SK-N-SH (cell line): ENCODE results near the gene ZNF814. TPM values are rescaled to one million over a fixed set of nuclear protein-coding genes. Genes with fewer than 3 reads are reported as not detected.
"Not testable (repeated sequence)": the region's sequence is repeated elsewhere in the genome, so short reads cannot be mapped to it uniquely, and the experiment has no call there.

Experiments
- CTCF ChIA-PET: fragments of 300-600, 350-600 bp; formaldehyde crosslinking; extraction: SDS; loops from one replicate; lab custom pipeline; 2021; lab: Yijun Ruan, JAX
- POLR2A ChIA-PET: fragments of 350-600 bp; sonication (Branson Sonifier 250); formaldehyde crosslinking; extraction: SDS; loops from one replicate; lab custom pipeline; 2020; ENCODE audit warnings: antibody characterized with exemption, inconsistent platforms; lab: Yijun Ruan, JAX
- DNase-seq: peaks from one replicate; pipeline ENCODE4 v3.0.0; 2012
- H2AFZ ChIP-seq: fragments of 200-600 bp; sonication (generic); 2 replicates; pipeline ENCODE4 v1.8.1; 2016; ENCODE audit warnings: antibody characterized with exemption, mild to moderate bottlenecking, low read depth
- H3F3A ChIP-seq: fragments of 200-600 bp; sonication (generic); replicated peaks from 2 replicates; pipeline ENCODE3; 2016; ENCODE audit warnings: antibody characterized with exemption, mild to moderate bottlenecking; ENCODE audit not compliant: insufficient read depth
- H3K27ac ChIP-seq, 2 experiments: fragments of 200-500 bp in 1 of 2; fragments of 200-600 bp in 1 of 2; sonication (Bioruptor generic) in 1 of 2; sonication (generic), shearing (Covaris generic) in 1 of 2; 2 replicates each; pipeline versions ENCODE4 v1.5.1 to v1.6.1; 2014 to 2016; ENCODE audit warnings: low read depth in 2 of 2, inconsistent platforms in 1 of 2, low read length in 1 of 2, mild to moderate bottlenecking in 1 of 2, mixed read lengths in 1 of 2
- H3K27me3 ChIP-seq: fragments of 200-600 bp; sonication (generic), shearing (Covaris generic); 2 replicates; pipeline ENCODE4 v1.6.1; 2016; ENCODE audit warnings: mixed run types; ENCODE audit not compliant: insufficient read depth
- H3K36me3 ChIP-seq, 2 experiments: fragments of 200-500 bp in 1 of 2; fragments of 200-600 bp in 1 of 2; sonication (Bioruptor generic) in 1 of 2; sonication (generic) in 1 of 2; replicated peaks in 1 of 2; 2 replicates each; pipeline versions ENCODE3 to v1.5.1; 2014 to 2016; ENCODE audit warnings: low read length in 1 of 2, mild to moderate bottlenecking in 1 of 2; ENCODE audit not compliant: insufficient read depth in 2 of 2, control insufficient read depth in 1 of 2
- H3K4me1 ChIP-seq, 2 experiments: fragments of 200-500 bp in 1 of 2; fragments of 200-600 bp in 1 of 2; sonication (Bioruptor generic) in 1 of 2; sonication (generic), shearing (Covaris generic) in 1 of 2; 2 replicates each; pipeline versions ENCODE4 v1.5.1 to v1.6.1; 2014 to 2016; ENCODE audit warnings: low read depth in 1 of 2, low read length in 1 of 2, mixed run types in 1 of 2; ENCODE audit not compliant: insufficient read depth in 2 of 2, control insufficient read depth in 1 of 2
- H3K4me2 ChIP-seq: fragments of 200-600 bp; sonication (generic), shearing (Covaris generic); 2 replicates; pipeline ENCODE4 v1.6.1; 2017; ENCODE audit warnings: mixed run types
- H3K4me3 ChIP-seq, 2 experiments: fragments of 200-500 bp in 1 of 2; fragments of 200-600 bp in 1 of 2; sonication (Bioruptor generic) in 1 of 2; sonication (generic), shearing (Covaris generic) in 1 of 2; 2 replicates each; pipeline versions ENCODE4 v1.5.1 to v1.8.1; 2014 to 2016; ENCODE audit warnings: low read depth in 2 of 2, inconsistent platforms in 1 of 2, low read length in 1 of 2, mild to moderate bottlenecking in 1 of 2, mixed read lengths in 1 of 2, moderate library complexity in 1 of 2
- H3K79me2 ChIP-seq: fragments of 200-600 bp; sonication (generic); 2 replicates; pipeline ENCODE4 v1.8.1; 2017; ENCODE audit warnings: mild to moderate bottlenecking; ENCODE audit not compliant: insufficient read depth
- H3K9ac ChIP-seq: fragments of 200-600 bp; sonication (generic); 2 replicates; pipeline ENCODE4 v1.6.1; 2017; ENCODE audit warnings: mixed run types
- H3K9me2 ChIP-seq: fragments of 200-600 bp; sonication (generic); 2 replicates; pipeline ENCODE4 v1.6.1; 2017; ENCODE audit warnings: mixed run types
- H3K9me3 ChIP-seq: fragments of 200-600 bp; sonication (generic); 2 replicates; pipeline ENCODE4 v1.6.1; 2017; ENCODE audit warnings: mixed run types, mild to moderate bottlenecking, moderate library complexity
- H4K20me1 ChIP-seq: fragments of 200-600 bp; sonication (generic); 2 replicates; pipeline ENCODE4 v1.6.1; 2017; ENCODE audit warnings: mild to moderate bottlenecking, mixed run types; ENCODE audit not compliant: insufficient read depth
- FOSL2 ChIP-seq: IDR thresholded peaks from 2 replicates; pipeline ENCODE4 v1.4.0; 2012; ENCODE audit warnings: low read depth, mild to moderate bottlenecking, moderate library complexity, borderline replicate concordance
- SIN3A ChIP-seq: IDR thresholded peaks from 2 replicates; pipeline ENCODE4 v1.6.1; 2012; ENCODE audit warnings: low read depth, mild to moderate bottlenecking, low read length, moderate library complexity, borderline replicate concordance
- YY1 ChIP-seq: IDR thresholded peaks from 2 replicates; pipeline ENCODE4 v1.4.0; 2012; ENCODE audit warnings: low read depth, mild to moderate bottlenecking
- WGBS: methylation state at CpG from one replicate; pipeline ENCODE4 v1.1.6; 2017; ENCODE audit warnings: low lambda C conversion rate; 5-methylcytosine and 5-hydroxymethylcytosine counted together
- polyA plus RNA-seq, 3 experiments: library from polyadenylated mRNA; depleted of rRNA; stranded (reverse); fragments of >200 nt; gene quantifications; 2 replicates each; pipeline ENCODE4 v1.2.3, GENCODE V29; 2012
- TF ChIP-seq, protein P1 (sequence below): IDR thresholded peaks from 2 replicates; pipeline ENCODE4 v1.4.0; 2012; ENCODE audit warnings: low read depth, borderline replicate concordance

The ZNF814 gene
- polyA plus RNA-seq, 1 of the 3 experiments (the other 2 are of a cell fraction), result 4.3 TPM

GRCh38 chr19:57887195-57887941 lies 1.5 kb downstream of the ZNF814 start:
- H3K9me3 ChIP-seq, result no peaks in the 10 kb centered on the region; the same call in 1 of the 2 replicates
- no peak for DNase-seq
- H3K4me3 ChIP-seq, result no peak overlapping the region; a peak in 2 of 4 replicates
- no peaks in the 10 kb centered on the region for H3F3A ChIP-seq
- H3K9me2 ChIP-seq, result no peaks in the 10 kb centered on the region
- no peak overlapping the region for H2AFZ ChIP-seq
- H4K20me1 ChIP-seq, result no peaks in the 10 kb centered on the region
- no peak overlapping the region for H3K27ac ChIP-seq
- H3K79me2 ChIP-seq, result no peaks in the 10 kb centered on the region
- POLR2A ChIA-PET, result no interaction called here
- TF ChIP-seq SIN3A, result no peak
- TF ChIP-seq, protein P1, sequence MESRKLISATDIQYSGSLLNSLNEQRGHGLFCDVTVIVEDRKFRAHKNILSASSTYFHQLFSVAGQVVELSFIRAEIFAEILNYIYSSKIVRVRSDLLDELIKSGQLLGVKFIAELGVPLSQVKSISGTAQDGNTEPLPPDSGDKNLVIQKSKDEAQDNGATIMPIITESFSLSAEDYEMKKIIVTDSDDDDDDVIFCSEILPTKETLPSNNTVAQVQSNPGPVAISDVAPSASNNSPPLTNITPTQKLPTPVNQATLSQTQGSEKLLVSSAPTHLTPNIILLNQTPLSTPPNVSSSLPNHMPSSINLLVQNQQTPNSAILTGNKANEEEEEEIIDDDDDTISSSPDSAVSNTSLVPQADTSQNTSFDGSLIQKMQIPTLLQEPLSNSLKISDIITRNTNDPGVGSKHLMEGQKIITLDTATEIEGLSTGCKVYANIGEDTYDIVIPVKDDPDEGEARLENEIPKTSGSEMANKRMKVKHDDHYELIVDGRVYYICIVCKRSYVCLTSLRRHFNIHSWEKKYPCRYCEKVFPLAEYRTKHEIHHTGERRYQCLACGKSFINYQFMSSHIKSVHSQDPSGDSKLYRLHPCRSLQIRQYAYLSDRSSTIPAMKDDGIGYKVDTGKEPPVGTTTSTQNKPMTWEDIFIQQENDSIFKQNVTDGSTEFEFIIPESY, result no peak
- TF ChIP-seq FOSL2, result no peak
- H3K4me2 ChIP-seq, result no peak overlapping the region
- peaks cover 0 to 4% of the 10 kb centered on the region in 2 experiments for H3K36me3 ChIP-seq
- H3K4me1 ChIP-seq, result no peaks in the 10 kb centered on the region
- WGBS, result 54% methylated on average over 6 of the region's 6 CpGs
- CTCF ChIA-PET, result interaction anchor here (1.0 to 1.2 kb wide), 2 partner anchors 17 to 268 kb away, joined by 3 read pairs; no protein-coding TSS in a partner anchor
- H3K9ac ChIP-seq, result no peak overlapping the region
- no peaks in the 10 kb centered on the region for H3K27me3 ChIP-seq

GRCh38 chr19:57886046-57886445 lies 2.8 kb downstream of the ZNF814 start:
- no peak overlapping the region for H3K9ac ChIP-seq
- no peaks in the 10 kb centered on the region; the same call in 1 of the 2 replicates for H3K9me3 ChIP-seq
- no peak for TF ChIP-seq YY1
- no peak overlapping the region for H3K27ac ChIP-seq
- H3K79me2 ChIP-seq, result no peaks in the 10 kb centered on the region
- H3F3A ChIP-seq, result no peaks in the 10 kb centered on the region
- H3K36me3 ChIP-seq, result peaks cover 0 to 4% of the 10 kb centered on the region in 2 experiments
- no peaks in the 10 kb centered on the region for H4K20me1 ChIP-seq
- H3K9me2 ChIP-seq, result no peaks in the 10 kb centered on the region
- H3K4me1 ChIP-seq, result no peaks in the 10 kb centered on the region
- CTCF ChIA-PET, result interaction anchor here (0.6 kb wide), 1 partner anchor 16 kb away, joined by 3 read pairs; no protein-coding TSS in a partner anchor
- H2AFZ ChIP-seq, result no peak overlapping the region
- no peak overlapping the region for H3K4me3 ChIP-seq
- no peaks in the 10 kb centered on the region for H3K27me3 ChIP-seq
- no peak for DNase-seq
- no peak overlapping the region for H3K4me2 ChIP-seq
- POLR2A ChIA-PET, result no interaction called here
- 88% methylated on average over 3 of the region's 3 CpGs for WGBS

- H3K4me1 ChIP-seq, H2AFZ ChIP-seq, H3F3A ChIP-seq, H3K27me3 ChIP-seq, CTCF ChIA-PET, H3K9ac ChIP-seq, H3K4me2 ChIP-seq, H3K9me2 ChIP-seq, H3K27ac ChIP-seq, H3K79me2 ChIP-seq, DNase-seq, H4K20me1 ChIP-seq, POLR2A ChIA-PET, H3K4me3 ChIP-seq: not testable (repeated sequence)
- peaks cover 0 to 14% of the 10 kb centered on the region in 2 experiments for H3K36me3 ChIP-seq
- 85% methylated on average over 8 of the region's 8 CpGs for WGBS
- 0 out of 2 replicates have a peak, but pooled peaks cover 15% of the 10 kb centered on the region for H3K9me3 ChIP-seq
These were observed 14.7 kb downstream of the ZNF814 start for GRCh38 chr19:57873883-57874799.
